Breast epithelium (tissue), 4 donors: ENCODE measurements around the gene HLA-DQB2. TPM values are rescaled to one million over a fixed set of nuclear protein-coding genes. Genes with fewer than 3 reads are reported as not detected.

Experiments used
- DNase-seq, 2 donors: peaks; one replicate each; pipeline ENCODE4 v3.0.0-alpha.2; 2019; ENCODE audit warnings: low spot score in 2 of 2
- H3K27ac ChIP-seq, 2 donors: fragments of 200-600 bp; sonication (generic) in 1 of 2; one replicate each; pipeline ENCODE4 v1.5.1; 2016 to 2019; ENCODE audit warnings: mild to moderate bottlenecking in 1 of 2
- H3K27me3 ChIP-seq, 2 donors: fragments of 200-600 bp; sonication (generic) in 1 of 2; one replicate each; pipeline versions ENCODE4 v1.5.1 to v1.6.0; 2017 to 2019; ENCODE audit warnings: control low read depth in 1 of 2, mild to moderate bottlenecking in 1 of 2
- H3K36me3 ChIP-seq: fragments of 200-600 bp; one replicate; pipeline ENCODE4 v1.5.1; 2019
- H3K4me1 ChIP-seq, 2 donors: fragments of 200-600 bp; sonication (generic); one replicate each; pipeline ENCODE4 v1.5.1; 2016 to 2019; ENCODE audit warnings: control low read depth in 1 of 2
- H3K4me3 ChIP-seq, 3 donors: fragments of 200-600 bp; sonication (generic); 1 replicate in 2 of 3; 2 replicates in 1 of 3; pipeline ENCODE4 v1.5.1; 2016 to 2019; ENCODE audit warnings: mild to moderate bottlenecking in 3 of 3, moderate library complexity in 2 of 3
- H3K9me3 ChIP-seq, 2 donors: fragments of 200-600 bp; sonication (generic) in 1 of 2; one replicate each; pipeline ENCODE4 v1.5.1; 2016 to 2019; ENCODE audit warnings: control low read depth in 1 of 2
- POLR2A ChIP-seq: fragments of 450-650 bp; IDR thresholded peaks from one replicate; pipeline ENCODE4 v1.6.1; 2016; ENCODE audit warnings: antibody characterized with exemption, mild to moderate bottlenecking, moderate library complexity
- POLR2AphosphoS5 ChIP-seq, 3 donors: sonication (generic); formaldehyde crosslinking; IDR thresholded peaks; one replicate each; pipeline ENCODE4 v1.6.1; 2017; ENCODE audit warnings: antibody characterized with exemption in 3 of 3
- intact Hi-C: fragments of 100-400 bp; cut with DNase I; formaldehyde crosslinking; loops from one replicate; pipeline ENCODE4 v1.15.1; 2023; ENCODE audit warnings: low total_unique reads
- total RNA-seq, 3 donors: library from RNA; depleted of rRNA; stranded (reverse); fragments of >200 nt; gene quantifications; one replicate each; pipeline ENCODE4 v1.1.0, GENCODE V29; 2016
- TF ChIP-seq, protein P1 (sequence below), 3 donors: fragments of 450-650 bp; IDR thresholded peaks; one replicate each; pipeline ENCODE4 v1.5.1; 2016 to 2017; ENCODE audit warnings: antibody characterized with exemption in 3 of 3, mild to moderate bottlenecking in 3 of 3, moderate library complexity in 3 of 3

The HLA-DQB2 gene
- total RNA-seq, 3 donors from 2014 or later: 1.3 to 1.6 (median 1.5) TPM

DNA sequence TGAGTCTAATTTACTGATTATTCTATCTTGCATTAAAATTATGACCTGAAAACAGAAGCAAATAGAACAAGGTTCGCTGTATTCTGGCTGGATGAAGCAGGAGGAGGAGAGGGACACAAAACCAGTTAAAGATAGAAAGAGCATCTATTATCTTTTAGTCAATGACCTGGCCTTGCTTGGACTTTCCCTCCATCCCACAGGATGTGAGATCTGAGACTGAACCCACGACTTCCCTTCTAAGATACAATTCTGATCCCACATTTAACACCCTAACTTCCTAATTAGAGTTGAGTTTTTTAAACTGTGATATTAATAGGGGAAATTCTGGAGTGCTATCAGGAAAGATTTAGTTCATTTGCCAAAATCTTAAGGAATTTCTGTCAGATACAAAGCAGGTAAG, 25.2 kb downstream of the HLA-DQB2 start:
- Histone ChIP-seq H3K4me1 (no peaks in the 10 kb centered on the region), H3K4me3 (no peak overlapping the region), H3K27me3 (no peaks in the 10 kb centered on the region), H3K9me3 (no peaks in the 10 kb centered on the region), H3K27ac (no peak overlapping the region), H3K36me3 (no peaks in the 10 kb centered on the region)
- DNase-seq: no peak
- TF ChIP-seq, protein P1, sequence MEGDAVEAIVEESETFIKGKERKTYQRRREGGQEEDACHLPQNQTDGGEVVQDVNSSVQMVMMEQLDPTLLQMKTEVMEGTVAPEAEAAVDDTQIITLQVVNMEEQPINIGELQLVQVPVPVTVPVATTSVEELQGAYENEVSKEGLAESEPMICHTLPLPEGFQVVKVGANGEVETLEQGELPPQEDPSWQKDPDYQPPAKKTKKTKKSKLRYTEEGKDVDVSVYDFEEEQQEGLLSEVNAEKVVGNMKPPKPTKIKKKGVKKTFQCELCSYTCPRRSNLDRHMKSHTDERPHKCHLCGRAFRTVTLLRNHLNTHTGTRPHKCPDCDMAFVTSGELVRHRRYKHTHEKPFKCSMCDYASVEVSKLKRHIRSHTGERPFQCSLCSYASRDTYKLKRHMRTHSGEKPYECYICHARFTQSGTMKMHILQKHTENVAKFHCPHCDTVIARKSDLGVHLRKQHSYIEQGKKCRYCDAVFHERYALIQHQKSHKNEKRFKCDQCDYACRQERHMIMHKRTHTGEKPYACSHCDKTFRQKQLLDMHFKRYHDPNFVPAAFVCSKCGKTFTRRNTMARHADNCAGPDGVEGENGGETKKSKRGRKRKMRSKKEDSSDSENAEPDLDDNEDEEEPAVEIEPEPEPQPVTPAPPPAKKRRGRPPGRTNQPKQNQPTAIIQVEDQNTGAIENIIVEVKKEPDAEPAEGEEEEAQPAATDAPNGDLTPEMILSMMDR (IDR thresholded peaks at IDR 0.05): no peak
- TF ChIP-seq POLR2A (no peak), POLR2AphosphoS5 (IDR thresholded peaks at IDR 0.05) (no peak)
- intact Hi-C loops: loop anchor here (5.0 kb wide), 1 partner anchor 334 kb away; the partner anchor contains the start of gene HLA-DPA1

DNA sequence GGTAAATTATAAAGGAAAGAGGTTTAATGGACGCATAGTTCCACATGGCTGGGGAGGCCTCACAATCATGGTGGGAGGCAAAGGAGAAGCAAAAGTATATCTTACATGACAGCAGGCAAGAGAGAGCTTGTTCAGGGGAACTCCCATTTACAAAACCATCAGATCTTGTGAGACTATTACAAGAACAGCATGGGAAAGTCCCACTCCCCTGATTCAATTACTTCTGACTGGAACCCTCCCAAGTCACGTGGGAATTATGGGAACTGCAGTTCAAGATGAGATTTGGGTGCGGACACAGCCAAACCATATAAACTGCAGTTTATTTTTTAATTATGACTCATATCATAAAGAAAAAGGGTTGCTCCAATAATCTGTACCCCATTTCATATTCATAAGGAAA, 44.5 kb downstream of the HLA-DQB2 start:
- H3K4me1 ChIP-seq: no peaks in the 10 kb centered on the region
- TF ChIP-seq POLR2A (no peak), POLR2AphosphoS5 (IDR thresholded peaks at IDR 0.05) (no peak)
- TF ChIP-seq, protein P1 (IDR thresholded peaks at IDR 0.05): no peak
- intact Hi-C loops: no loop called here
- no peaks in the 10 kb centered on the region for H3K9me3 ChIP-seq
- H3K36me3 ChIP-seq: no peaks in the 10 kb centered on the region
- DNase-seq: no peak
- H3K27ac ChIP-seq: no peak overlapping the region
- no peaks in the 10 kb centered on the region for H3K27me3 ChIP-seq
- H3K4me3 ChIP-seq: no peak overlapping the region

DNA sequence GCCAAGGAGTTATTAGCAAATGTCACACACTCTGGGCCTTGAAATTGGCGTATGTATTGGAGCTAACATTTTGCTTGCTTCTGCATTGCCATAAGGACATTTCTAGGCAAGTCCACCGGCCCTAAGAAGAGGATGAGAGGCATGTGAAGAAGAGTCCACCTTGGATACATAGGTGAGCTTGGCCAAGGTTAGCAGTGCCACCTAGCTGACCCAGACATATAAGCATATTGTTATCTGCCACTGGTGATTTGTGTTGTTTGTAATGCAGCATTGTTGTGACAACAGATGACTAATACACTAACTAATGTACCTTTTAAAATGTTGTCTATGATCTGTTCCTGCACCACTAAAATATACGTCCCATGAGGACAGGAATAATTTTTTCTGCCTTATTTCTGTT, 46.9 kb downstream of the HLA-DQB2 start:
- Histone ChIP-seq H3K4me1 (no peaks in the 10 kb centered on the region), H3K36me3 (no peaks in the 10 kb centered on the region), H3K27ac (no peak overlapping the region), H3K27me3 (no peaks in the 10 kb centered on the region), H3K4me3 (no peak overlapping the region), H3K9me3 (no peaks in the 10 kb centered on the region)
- TF ChIP-seq POLR2A (no peak), POLR2AphosphoS5 (IDR thresholded peaks at IDR 0.05) (no peak)
- TF ChIP-seq, protein P1 (IDR thresholded peaks at IDR 0.05): no peak
- intact Hi-C loops: no loop called here
- no peak for DNase-seq

DNA sequence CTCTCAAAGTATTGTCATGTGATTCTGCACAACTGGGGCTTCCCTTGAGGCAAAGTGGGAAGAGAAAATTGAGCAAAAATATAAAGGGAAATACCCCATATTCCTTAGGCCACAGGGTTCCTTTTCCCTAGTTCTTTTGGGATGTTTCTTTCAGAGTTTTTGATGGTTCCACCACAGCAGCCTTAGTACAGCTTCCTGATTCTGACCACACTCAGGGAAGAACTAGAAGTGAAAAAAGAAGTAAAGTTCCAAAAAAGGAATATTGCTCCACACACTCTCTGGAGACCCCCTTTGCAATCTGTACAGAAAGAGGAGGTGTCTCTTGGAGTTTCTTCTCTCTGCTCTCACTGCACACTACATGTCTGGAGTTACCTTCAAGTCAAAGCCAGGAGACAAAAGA, 50.1 kb downstream of the HLA-DQB2 start:
- H3K27ac ChIP-seq: no peak overlapping the region
- H3K9me3 ChIP-seq: no peaks in the 10 kb centered on the region
- H3K27me3 ChIP-seq: no peaks in the 10 kb centered on the region
- no peak for DNase-seq
- no peak overlapping the region for H3K4me3 ChIP-seq
- H3K36me3 ChIP-seq: no peaks in the 10 kb centered on the region
- TF ChIP-seq, protein P1 (IDR thresholded peaks at IDR 0.05): no peak
- no peak for TF ChIP-seq POLR2A
- TF ChIP-seq POLR2AphosphoS5 (IDR thresholded peaks at IDR 0.05): no peak
- H3K4me1 ChIP-seq: no peaks in the 10 kb centered on the region
- intact Hi-C loops: no loop called here

DNA sequence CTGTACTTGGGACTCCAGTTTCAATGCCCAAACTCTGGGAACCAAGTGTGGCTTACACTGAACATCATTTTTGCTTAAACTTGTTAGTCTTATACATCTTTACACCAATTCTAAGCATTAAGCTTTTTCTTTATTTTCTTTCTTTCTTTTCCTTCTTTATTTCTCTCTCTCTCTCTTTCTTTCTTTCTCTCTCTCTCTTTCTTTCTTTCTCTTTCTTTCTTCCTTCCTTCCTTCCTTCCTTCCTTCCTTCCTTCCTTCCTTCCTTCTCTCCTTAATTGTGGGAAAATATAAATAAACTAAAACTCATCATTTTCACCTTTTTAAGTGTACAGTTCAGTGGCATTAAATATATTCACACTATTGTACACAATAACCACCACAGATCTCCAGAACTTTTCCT, 53.7 kb downstream of the HLA-DQB2 start:
- no peak for DNase-seq
- no peaks in the 10 kb centered on the region for H3K9me3 ChIP-seq
- H3K4me1 ChIP-seq: no peaks in the 10 kb centered on the region
- no peak overlapping the region for H3K4me3 ChIP-seq
- TF ChIP-seq POLR2AphosphoS5 (IDR thresholded peaks at IDR 0.05): no peak
- TF ChIP-seq, protein P1 (IDR thresholded peaks at IDR 0.05): no peak
- TF ChIP-seq POLR2A: no peak
- no peak overlapping the region for H3K27ac ChIP-seq
- H3K27me3 ChIP-seq: no peaks in the 10 kb centered on the region
- intact Hi-C loops: loop anchor here (10.0 kb wide), 1 partner anchor 85 kb away; no protein-coding TSS in a partner anchor
- no peaks in the 10 kb centered on the region for H3K36me3 ChIP-seq

Other genes starting within 250 kb of the HLA-DQB2 start
- gene HLA-DRB5, start 233.2 kb downstream of the HLA-DQB2 start, total RNA-seq: 10 to 100 TPM in 1 of 3 donors, 1 to 10 TPM in 1, under 1 TPM in 1; 0.32 to 66.2 (median 8.8) TPM
- 10 to 100 TPM; 28.2 to 90.3 (median 44.2) TPM for gene HLA-DRB1, start 173.7 kb downstream of the HLA-DQB2 start, total RNA-seq
- gene HLA-DQA1, start 126.1 kb downstream of the HLA-DQB2 start, total RNA-seq: 10 to 100 TPM in 2 of 3 donors, 1 to 10 TPM in 1; 1.6 to 19.2 (median 15.0) TPM
- 1 to 10 TPM; 1.3 to 7.2 (median 5.4) TPM for gene HLA-DQB1, start 96.9 kb downstream of the HLA-DQB2 start, total RNA-seq
- 1 to 10 TPM in 2 of 3 donors, under 1 TPM in 1; 0.48 to 2.0 (median 2.0) TPM for gene HLA-DQA2, start 22.1 kb downstream of the HLA-DQB2 start, total RNA-seq
- 1 to 10 TPM in 2 of 3 donors, not detected in 1; 1.5 to 2.0 TPM for gene HLA-DOB, start 53.5 kb upstream of the HLA-DQB2 start, total RNA-seq
- 10 to 100 TPM in 1 of 3 donors, 1 to 10 TPM in 2; 7.7 to 18.0 (median 9.5) TPM for gene TAP2, start 75.2 kb upstream of the HLA-DQB2 start, total RNA-seq
- gene PSMB8, start 80.5 kb upstream of the HLA-DQB2 start, total RNA-seq: 10 to 100 TPM; 36.0 to 47.3 (median 44.9) TPM
- 10 to 100 TPM; 24.2 to 40.6 (median 28.7) TPM for gene TAP1, start 90.2 kb upstream of the HLA-DQB2 start, total RNA-seq
- gene PSMB9, start 90.7 kb upstream of the HLA-DQB2 start, total RNA-seq: 10 to 100 TPM; 16.8 to 25.9 (median 19.2) TPM
- 10 to 100 TPM; 16.4 to 52.0 (median 34.6) TPM for gene HLA-DMB, start 177.5 kb upstream of the HLA-DQB2 start, total RNA-seq
- 10 to 100 TPM; 28.5 to 41.9 (median 30.9) TPM for gene HLA-DMA, start 189.6 kb upstream of the HLA-DQB2 start, total RNA-seq
- gene BRD2, start 205.1 kb upstream of the HLA-DQB2 start, total RNA-seq: 100 to 1,000 TPM; 111 to 159 (median 122) TPM
- gene HLA-DOA, start 246.1 kb upstream of the HLA-DQB2 start, total RNA-seq: 1 to 10 TPM; 2.1 to 5.7 (median 3.3) TPM